ENCODE results near the gene HYLS1. TPM values are rescaled to one million over a fixed set of nuclear protein-coding genes. Genes with fewer than 3 reads are reported as not detected.

The HYLS1 gene
- total and polyA plus RNA-seq, 9 of the 15 experiments (the other 6 are each of a cell fraction or from before 2014, with no cell fraction given) = 2.7 to 8.2 (median 4.8) TPM

GRCh38 chr11:125873881-125874555 is 13.4 kb upstream of the HYLS1 start (continued):
- TF ChIP-seq ZBTB40 (IDR thresholded peaks at IDR 0.05) (0 out of 2 replicates have a peak, but pooled peaks have one; percentile 20), ZBTB40 (CRISPR knock-in tag; IDR thresholded peaks at IDR 0.05) (no peak)

Data from K562 (cell line).